ENCODE measurements around the gene CBX1. TPM values are rescaled to one million over a fixed set of nuclear protein-coding genes. Genes with fewer than 3 reads are reported as not detected.
A peak's percentile ranks its signal among the peaks of the same experiment; 100 is the strongest.

Gene CBX1
- total RNA-seq, 1 experiment from 2014 or later = 54.5 TPM

DNA sequence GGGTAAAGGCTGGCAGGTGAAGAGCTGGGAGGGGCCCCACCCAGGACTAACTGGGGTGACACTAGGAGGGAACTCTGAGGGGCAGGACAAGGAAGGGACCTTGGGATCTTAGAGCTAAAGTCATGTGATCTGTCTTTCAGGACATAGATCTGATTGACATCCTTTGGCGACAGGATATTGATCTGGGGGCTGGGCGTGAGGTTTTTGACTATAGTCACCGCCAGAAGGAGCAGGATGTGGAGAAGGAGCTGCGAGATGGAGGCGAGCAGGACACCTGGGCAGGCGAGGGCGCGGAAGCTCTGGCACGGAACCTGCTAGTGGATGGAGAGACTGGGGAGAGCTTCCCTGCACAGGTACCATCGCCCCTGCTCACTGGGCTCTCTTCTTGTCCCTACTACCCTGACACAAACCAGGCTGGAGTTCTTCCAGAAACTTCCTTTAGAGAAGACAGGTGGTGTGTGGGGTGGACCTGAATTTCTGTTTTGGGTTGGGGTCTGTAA is 45.0 kb downstream of the CBX1 start:
- in situ Hi-C loops (cut with HindIII; ENCODE audit: low sequenced_read_pairs) = no loop called here
- DNase-seq (ENCODE audit: low spot score) = no peak

DNA sequence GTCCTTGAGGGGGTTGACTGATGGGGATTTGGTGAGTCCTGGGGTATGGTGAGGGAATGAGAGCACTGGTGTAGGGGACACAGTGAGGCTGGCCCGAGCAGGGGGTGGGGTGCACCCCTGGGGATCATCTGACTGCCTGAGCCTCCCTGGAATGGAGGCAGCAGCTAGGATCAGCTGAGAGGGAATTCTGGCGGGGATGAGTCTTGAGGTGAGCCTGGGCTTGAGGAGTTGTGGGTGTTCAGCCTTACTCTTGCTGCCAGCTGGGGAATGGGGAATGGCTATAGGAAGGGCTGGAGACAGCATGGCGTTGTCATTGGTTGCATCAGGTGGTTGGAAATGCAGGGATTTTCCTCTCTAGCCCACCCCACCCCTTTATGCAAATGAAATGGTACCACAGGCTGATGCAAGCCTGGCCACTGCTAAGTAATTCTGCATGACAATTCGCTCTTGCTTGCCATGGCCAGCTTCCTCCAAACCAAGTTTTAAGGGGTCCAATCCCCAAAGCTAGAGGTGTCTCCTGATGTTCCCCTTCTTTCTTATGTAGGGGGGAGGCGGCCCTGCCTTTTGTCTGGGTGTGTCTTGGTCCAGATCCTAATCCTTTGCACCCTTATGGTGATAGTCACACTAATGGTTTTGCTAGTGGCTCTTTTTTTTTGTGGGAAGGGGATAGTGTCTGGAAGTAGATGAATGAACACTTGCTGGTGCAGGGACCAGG is 45.6 kb downstream of the CBX1 start:
- no peak for DNase-seq (ENCODE audit: low spot score)
- in situ Hi-C loops (cut with HindIII; ENCODE audit: low sequenced_read_pairs) = no loop called here

DNA sequence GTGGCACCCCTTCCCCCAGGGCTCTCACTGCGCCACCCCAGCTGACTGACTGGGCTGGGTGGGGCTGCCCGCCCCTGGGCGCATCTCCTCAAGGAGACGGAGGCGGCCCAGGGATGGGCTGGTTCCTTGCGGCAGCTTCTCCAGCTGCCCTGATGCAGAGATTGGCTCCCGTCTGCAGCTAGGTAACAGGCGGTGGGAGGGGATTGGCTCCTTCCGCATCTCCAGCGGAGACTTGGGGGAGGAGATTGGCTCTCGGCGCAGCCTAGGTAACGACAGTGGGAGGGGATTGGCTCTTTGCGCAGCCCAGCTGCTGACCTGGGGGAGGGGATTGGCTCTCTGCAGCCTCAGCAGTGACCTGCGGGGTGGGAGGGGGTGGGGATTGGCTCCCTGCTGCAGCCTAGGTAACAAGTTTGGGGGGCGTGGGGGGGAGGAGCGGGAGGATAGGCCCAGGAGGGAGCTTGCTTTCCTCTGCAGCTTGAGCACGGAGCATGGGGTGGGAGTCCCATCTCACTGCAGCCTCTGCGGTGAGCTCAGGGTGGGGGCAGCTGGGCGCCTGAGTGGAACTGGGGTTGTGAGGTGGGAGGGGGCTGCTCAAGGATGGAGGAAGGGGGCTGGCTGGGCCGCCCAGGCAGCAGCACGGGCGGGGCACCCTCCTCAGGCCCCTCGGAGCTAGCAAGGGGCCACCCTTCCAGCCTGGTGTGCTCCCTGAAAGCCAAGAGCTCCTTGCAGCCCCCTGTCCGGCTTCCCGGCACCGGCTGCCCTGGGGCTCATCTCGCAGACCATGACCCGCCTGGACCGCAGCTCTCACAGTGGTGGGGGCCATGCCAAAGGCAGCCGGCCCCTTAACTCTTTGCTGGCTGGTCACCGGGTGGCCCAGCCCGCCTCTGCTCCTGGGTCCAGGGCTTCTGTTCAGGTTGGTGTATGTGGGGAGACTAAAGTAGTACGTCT is 46.8 kb downstream of the CBX1 start:
- DNase-seq (ENCODE audit: low spot score) = peak; percentile 94
- in situ Hi-C loops (cut with HindIII; ENCODE audit: low sequenced_read_pairs) = no loop called here

DNA sequence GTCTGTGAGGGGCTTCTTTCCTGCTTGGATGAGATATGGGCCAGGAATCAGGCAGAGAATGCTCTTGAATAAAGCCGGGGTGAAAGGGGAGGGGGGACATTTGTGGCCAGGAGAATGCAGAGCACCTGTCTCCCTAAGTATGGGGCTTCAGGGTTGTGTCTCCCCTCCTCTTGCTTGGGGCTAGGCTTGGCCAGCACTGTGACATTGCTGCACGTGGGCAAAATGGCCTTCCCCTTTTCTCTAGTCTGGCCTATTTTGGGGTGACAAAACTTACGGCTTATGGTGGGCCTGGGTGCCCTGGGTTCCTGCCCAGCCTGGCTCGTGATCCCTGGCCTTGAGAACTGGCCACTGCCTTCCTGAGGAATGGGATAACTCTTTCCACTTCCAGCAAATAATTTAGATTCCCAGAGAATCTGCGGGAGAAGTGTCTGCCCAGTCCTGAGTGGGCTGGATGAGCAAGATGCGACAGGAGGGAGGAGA is 47.5 kb downstream of the CBX1 start:
- in situ Hi-C loops (cut with HindIII; ENCODE audit: low sequenced_read_pairs) = no loop called here
- DNase-seq (ENCODE audit: low spot score) = no peak

DNA sequence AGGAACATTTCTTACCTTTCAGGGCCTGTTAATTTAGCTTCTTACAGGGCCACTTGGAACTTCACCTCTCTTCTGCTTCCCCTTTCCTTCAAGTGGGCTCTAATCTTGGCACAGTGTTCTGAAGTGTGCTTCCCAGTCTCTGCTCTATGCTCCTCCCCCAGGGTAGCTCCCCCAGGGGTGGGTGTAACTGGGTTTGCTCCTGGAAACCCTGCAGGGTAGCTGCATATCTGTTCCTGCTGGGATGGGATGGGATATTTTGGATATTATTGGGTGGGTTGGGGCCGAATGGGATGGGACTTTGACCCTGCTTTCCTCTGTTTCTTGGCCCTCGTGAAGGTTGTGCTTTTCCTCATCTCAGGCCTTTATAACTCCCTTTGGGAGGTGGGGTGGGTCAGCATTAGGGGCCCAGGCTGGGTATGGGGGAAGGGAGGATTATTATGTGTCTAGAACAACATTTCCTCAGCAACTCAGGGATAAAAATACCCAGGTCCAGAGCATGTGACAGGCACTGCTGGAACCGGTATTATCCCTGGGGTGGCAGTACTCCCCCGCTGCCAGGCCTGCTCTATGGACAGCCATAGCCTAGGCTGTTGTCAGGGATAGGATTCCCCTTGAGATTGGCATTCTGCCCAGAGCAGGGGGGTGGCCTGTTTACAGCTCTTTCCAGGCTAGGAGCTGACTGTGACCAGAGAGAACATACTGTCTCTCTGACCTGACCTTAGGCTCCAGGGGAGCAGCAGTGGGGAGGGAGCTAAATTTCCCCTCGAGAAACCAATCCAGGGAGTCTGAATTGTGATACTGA is 48.1 kb downstream of the CBX1 start:
- in situ Hi-C loops (cut with HindIII; ENCODE audit: low sequenced_read_pairs) = no loop called here
- peak; percentile 42 for DNase-seq (ENCODE audit: low spot score)

DNA sequence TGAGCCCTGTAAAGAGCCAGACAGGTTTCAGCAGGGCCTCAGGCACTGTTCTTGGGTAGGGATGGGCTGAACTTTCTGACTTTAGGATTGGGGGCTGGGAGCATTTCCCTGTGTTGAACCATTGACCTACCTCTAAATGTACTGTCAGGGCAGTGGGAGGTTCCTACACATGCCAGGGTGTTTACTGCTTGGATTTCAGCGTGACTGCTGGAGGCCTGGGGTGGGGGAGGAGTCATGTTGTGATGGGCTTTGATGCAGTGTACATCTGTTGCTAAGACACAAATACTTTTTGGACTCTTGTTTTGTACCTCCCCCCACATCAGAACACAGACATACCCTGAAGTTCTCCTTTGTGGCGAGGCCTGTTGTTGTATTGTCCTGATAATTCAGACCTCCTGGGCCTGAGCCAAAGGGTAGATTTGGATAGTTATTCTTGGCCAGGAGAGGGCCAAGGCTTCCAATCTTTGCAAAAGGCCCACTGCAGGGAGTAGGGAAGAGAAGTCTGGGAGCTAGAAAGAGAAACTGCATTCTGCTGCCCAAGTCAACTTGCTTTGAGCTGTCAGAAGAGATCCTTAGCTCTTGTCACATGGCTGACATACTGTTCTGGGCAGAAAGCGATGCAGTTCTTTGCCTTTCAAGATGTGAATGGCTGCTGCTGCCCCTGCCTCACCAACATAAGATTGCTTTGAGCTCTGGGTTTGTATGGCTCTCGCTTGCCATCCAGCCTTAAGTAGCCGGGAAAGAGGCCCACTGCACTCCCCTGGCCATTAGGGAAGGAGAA is 49.4 kb downstream of the CBX1 start:
- in situ Hi-C loops (cut with HindIII; ENCODE audit: low sequenced_read_pairs) = no loop called here
- peak; percentile 34 for DNase-seq (ENCODE audit: low spot score)

DNA sequence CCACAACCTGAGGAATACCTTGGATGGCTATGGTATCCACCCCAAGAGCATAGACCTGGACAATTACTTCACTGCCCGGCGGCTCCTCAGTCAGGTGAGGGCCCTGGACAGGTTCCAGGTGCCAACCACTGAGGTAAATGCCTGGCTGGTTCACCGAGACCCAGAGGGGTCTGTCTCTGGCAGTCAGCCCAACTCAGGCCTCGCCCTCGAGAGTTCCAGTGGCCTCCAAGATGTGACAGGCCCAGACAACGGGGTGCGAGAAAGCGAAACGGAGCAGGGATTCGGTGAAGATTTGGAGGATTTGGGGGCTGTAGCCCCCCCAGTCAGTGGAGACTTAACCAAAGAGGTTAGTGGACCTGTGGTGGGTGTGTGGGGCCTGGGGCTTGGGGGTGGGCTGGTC is 50.0 kb downstream of the CBX1 start:
- in situ Hi-C loops (cut with HindIII; ENCODE audit: low sequenced_read_pairs) = no loop called here
- DNase-seq (ENCODE audit: low spot score) = no peak

DNA sequence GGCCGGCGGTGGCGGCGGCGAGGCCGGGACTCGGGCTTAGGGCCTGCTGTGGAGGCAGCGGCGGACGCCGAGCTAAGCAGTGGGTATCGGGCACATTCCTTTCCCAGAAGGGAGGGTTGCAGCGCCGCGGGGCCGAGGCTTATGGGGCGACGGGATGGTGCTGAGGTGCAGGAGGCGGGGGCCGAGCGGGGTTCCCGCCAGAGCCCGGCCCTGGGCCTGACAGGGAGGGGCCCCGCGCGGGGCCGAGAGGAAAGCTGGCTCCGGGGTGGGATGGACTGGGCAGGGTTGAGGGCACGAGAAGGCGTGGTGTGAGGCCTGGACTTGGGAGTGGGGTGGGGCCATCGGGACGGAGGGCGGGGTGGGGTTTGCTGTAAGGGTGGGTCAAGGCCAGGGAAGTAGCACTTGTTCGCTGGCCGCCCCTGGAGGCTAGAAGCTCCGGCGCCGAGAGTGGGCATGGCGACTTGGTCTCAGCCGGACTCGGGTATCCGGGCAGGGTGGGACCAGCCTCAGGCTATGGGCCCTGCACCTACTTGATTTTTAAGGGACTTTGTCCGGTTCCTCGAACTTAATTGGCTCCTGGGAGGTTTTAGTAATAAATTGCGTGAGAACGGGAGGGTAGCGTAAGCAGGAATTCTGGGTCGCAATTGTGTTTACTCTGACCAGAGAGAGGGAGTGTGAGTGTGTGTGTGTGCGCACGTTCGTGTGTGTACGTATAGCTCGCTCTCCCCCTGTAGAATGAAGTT is 52.7 kb downstream of the CBX1 start:
- in situ Hi-C loops (cut with HindIII; ENCODE audit: low sequenced_read_pairs) = no loop called here

DNA sequence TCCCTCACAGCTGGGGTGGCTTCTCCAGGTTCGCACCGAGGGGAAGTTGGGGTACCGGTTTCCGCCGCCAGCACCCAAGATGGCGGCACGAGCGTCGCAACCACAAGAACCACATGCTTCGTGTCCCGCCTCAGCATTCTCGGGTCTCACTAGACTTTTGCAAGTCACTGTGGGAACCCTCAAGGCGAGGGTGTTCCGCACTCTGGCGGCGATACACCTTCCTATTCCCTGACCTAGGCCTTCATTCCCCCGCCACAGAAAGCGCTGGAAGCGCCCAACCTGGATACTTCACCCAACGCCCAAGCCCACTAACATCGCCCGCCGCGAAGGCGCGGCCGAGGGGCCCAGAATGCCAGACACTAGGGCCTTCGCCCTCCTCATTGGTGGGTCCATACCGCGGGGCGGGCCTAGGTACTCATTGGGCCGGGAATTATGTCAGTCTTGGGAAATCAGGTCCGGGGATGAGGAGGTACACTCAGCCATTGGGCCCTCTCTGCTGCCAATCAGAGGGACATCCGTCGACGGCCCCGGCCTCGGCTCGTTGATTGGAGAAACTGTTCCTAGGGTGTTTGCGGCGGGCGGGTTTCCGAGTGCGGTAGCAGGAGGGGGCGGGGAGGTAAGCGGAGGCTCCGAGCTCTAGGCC is 53.4 kb downstream of the CBX1 start, which contains the start of gene NFE2L1:
Gene NFE2L1, plus strand, starts transcription at position 619 of the 643 bp plus-strand sequence. CDS start 2,760 bp downstream, outside the sequence.
- in situ Hi-C loops (cut with HindIII; ENCODE audit: low sequenced_read_pairs) = no loop called here
- peak; percentile 100 for DNase-seq (ENCODE audit: low spot score)

More for the DNA sequence above, 52.7 kb downstream of the CBX1 start:
- peak; percentile 68 for DNase-seq (ENCODE audit: low spot score)

DNA sequence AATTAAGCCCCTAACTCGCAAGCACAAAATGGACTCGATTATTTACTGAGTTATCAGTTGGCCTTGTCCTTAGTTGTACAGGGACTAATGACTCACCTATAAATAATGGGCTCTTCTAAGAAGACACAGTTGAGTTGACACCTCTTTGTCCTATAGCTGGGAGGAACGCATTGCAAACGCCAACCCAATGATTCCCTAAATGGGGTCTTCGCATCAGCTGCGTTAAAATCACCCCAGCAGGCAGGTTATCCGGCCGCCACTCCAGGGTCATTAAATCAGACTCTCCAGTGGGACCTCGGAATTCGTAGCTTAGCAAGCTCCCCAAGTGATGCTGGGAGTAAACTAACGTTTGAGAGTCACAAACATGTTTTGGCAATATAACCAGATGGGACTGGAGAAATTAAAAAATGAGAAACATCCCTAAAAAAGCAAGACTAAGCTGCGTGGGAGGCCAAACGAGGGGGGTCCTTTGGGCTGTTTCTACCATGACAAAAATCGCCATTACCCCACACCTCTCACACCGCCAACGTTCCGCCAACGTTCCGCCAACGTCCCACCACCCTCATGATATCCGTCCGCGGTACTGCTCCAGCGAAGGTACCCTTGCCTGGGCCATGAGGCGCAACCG is 54.1 kb downstream of the CBX1 start:
- in situ Hi-C loops (cut with HindIII; ENCODE audit: low sequenced_read_pairs) = no loop called here
- no peak for DNase-seq (ENCODE audit: low spot score)

DNA sequence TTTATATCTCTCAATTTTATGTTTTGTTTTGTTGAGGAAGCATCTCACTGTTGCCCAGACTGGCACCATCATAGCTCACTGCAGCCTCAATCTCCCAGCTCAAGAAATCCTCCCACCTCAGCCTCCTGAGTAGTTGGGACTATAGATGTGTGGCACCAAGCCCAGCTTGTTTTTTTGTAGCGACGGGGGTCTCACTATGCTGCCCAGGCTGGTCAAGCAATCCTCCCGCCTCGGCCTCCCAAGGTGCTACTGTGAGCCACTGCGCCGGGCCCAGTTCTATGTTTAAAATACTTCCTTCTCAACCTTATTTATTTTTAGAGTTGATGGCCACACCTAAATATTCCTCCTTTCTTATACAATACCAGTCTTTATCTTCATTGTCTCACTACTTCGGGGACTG is 55.0 kb downstream of the CBX1 start:
- in situ Hi-C loops (cut with HindIII; ENCODE audit: low sequenced_read_pairs) = no loop called here

DNA sequence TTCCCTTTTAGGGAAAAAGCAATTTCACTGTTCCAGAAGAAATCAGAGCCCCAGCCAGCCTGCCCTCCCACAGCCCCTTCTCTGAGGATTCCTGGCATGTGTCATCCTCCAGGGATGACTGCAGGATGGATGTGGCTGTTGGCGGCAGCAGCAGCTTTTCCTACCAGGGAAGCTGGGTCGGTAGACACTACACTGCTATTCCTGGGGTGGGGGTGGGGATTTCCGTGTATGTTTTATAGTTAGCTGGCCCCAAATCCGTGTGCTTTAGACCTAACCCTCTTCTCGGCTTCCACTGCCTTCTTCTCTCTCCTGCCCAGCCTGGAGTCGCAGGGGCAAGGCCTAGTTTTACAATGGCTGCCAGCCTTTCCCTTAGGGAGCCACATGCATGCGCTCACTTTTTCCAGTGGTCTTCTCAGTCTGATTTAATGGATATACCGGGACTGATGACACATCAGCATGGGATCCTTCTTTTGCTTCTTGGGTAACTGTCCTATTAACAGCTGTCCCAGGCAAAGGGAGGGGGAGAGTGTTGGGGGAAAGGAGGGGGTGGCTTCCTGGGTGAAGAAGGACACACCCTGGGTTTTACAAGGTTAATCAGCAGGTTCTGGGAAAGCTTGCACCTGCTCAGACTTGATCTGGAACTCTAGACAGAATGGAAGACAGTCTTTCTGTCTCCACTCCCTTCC is 55.8 kb downstream of the CBX1 start:
- DNase-seq (ENCODE audit: low spot score) = no peak
- in situ Hi-C loops (cut with HindIII; ENCODE audit: low sequenced_read_pairs) = no loop called here

More for the DNA sequence above, 55.0 kb downstream of the CBX1 start:
- no peak for DNase-seq (ENCODE audit: low spot score)

DNA sequence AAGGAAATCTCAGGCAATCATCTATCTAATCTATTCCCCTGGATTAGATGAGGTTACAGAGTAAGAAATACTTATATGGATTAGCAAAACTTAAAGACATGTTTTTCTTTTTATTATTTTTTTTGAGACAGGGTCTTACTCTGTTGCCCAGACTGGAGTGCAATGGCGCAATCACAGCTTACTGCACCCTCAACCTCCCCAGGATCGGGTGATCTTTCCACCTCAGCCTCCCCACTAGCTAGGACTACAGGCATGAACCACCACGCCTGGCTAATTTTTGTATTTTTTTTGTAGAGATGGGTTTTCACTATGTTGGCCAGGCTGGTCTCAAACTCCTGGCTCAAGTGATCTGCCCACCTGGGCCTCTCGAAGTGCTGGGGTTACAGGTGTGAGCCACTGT is 56.4 kb downstream of the CBX1 start:
- in situ Hi-C loops (cut with HindIII; ENCODE audit: low sequenced_read_pairs) = no loop called here
- no peak for DNase-seq (ENCODE audit: low spot score)

DNA sequence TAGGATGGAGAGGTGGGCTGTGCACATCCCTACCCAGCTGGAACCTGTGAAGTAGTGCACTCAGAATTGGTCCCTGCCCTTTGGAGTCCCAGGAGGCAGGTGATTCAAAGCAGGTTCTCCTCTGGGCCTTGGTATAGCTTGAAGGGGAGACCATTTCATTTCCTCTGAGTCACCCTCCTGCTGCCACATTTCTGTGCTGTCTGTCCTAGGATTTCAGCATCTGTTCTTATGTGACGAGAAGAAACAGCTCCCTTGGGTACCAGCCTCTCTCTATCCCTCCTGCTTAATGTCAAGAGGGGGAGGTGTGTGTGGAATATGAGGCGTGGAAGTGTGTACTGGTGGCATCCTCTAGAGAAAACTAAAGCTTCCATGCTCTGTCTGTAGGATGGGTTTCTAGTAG is 58.1 kb downstream of the CBX1 start:
- in situ Hi-C loops (cut with HindIII; ENCODE audit: low sequenced_read_pairs) = no loop called here
- no peak for DNase-seq (ENCODE audit: low spot score)

DNA sequence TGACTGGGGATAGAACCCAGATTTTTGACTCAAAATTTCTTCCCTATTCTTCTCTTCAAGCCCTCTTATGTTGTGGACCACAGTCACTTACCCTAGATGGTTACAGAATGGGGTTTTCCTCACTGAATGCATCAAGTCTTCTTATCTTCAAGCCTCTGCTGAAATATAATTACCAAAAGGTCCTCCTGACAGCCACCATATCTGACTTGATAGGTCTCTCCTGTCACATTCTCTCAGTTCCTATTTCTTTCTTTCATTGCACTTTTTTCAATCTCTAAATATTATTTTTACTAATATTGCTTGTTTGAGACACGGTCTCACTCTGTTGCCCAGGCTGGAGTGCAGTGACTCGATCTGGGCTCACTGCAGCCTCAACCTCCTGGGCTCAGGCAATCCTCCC is 62.6 kb downstream of the CBX1 start:
- DNase-seq (ENCODE audit: low spot score) = no peak
- in situ Hi-C loops (cut with HindIII; ENCODE audit: low sequenced_read_pairs) = no loop called here

DNA sequence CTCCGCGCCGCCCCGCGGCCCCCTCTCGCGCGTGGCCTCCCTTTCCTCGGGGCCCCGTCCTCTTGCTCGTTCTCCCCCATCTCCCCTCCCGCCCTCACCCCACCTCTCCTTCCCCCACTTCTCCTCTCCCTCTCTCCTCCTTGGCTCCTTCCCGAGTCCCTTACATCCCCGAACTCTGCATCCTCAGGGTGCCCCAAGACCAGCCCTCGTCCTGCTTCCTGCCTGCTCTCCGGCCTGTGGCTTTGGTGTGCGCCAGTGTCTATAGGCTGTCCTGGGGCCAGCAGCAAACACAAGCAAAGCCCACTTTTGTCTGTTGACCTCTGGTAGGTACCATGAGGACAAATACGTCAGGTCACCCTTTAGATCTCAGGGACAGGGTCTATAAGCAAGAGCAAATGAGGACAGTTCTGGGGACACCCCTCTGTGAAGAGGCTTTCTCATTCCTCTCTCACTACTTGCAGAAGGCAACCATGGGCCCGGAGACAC is 63.4 kb downstream of the CBX1 start:
- DNase-seq (ENCODE audit: low spot score) = no peak
- in situ Hi-C loops (cut with HindIII; ENCODE audit: low sequenced_read_pairs) = no loop called here
